CD4-positive, alpha-beta T cell treated with Interleukin-15 for 4 hours (primary cell): ENCODE results near the gene LHFPL6.

Experiments used
- DNase-seq: peaks from one replicate; pipeline ENCODE4 v3.0.0-alpha.2; 2020; ENCODE audit warnings: low spot score

Gene LHFPL6

GRCh38 chr13:39554371-39554770 lies 48.6 kb downstream of the LHFPL6 start:
- DNase-seq: no peak

- DNase-seq: no peak
Observed at GRCh38 chr13:39552246-39552645, 50.7 kb downstream of the LHFPL6 start.

- DNase-seq: no peak
Observed at GRCh38 chr13:39550931-39551330, 52.1 kb downstream of the LHFPL6 start.

- DNase-seq: no peak
Observed at GRCh38 chr13:39547108-39547507, 55.9 kb downstream of the LHFPL6 start.

GRCh38 chr13:39542361-39542760 lies 60.6 kb downstream of the LHFPL6 start:
- DNase-seq: no peak

GRCh38 chr13:39540929-39541605 lies 61.9 kb downstream of the LHFPL6 start:
- DNase-seq: no peak

- DNase-seq: no peak
Observed at GRCh38 chr13:39538816-39539790, 63.9 kb downstream of the LHFPL6 start.

GRCh38 chr13:39536906-39537305 lies 66.1 kb downstream of the LHFPL6 start:
- no peak for DNase-seq

GRCh38 chr13:39536274-39536673 lies 66.7 kb downstream of the LHFPL6 start:
- no peak for DNase-seq

GRCh38 chr13:39533651-39534150 lies 69.3 kb downstream of the LHFPL6 start:
- DNase-seq: no peak

GRCh38 chr13:39531646-39532045 lies 71.3 kb downstream of the LHFPL6 start:
- no peak for DNase-seq

GRCh38 chr13:39530916-39531315 lies 72.1 kb downstream of the LHFPL6 start:
- no peak for DNase-seq

GRCh38 chr13:39528661-39528980 lies 74.4 kb downstream of the LHFPL6 start:
- DNase-seq: no peak

- DNase-seq: no peak
Observed at GRCh38 chr13:39527961-39528660, 74.9 kb downstream of the LHFPL6 start.

- no peak for DNase-seq
Observed at GRCh38 chr13:39527301-39527700, 75.7 kb downstream of the LHFPL6 start.

- no peak for DNase-seq
Observed at GRCh38 chr13:39526499-39526898, 76.5 kb downstream of the LHFPL6 start.

- no peak for DNase-seq
Observed at GRCh38 chr13:39525506-39525905, 77.5 kb downstream of the LHFPL6 start.

GRCh38 chr13:39524795-39525194 lies 78.2 kb downstream of the LHFPL6 start:
- no peak for DNase-seq

- no peak for DNase-seq
Observed at GRCh38 chr13:39522329-39522728, 80.7 kb downstream of the LHFPL6 start.

- DNase-seq: no peak
Observed at GRCh38 chr13:39521701-39522100, 81.3 kb downstream of the LHFPL6 start.

GRCh38 chr13:39516096-39516495 lies 86.9 kb downstream of the LHFPL6 start:
- no peak for DNase-seq

- no peak for DNase-seq
Observed at GRCh38 chr13:39515224-39515714, 87.7 kb downstream of the LHFPL6 start.
